ENCODE measurements around the gene MANSC1.
A peak's percentile ranks its signal among the peaks of the same experiment; 100 is the strongest.

The MANSC1 gene

DNA sequence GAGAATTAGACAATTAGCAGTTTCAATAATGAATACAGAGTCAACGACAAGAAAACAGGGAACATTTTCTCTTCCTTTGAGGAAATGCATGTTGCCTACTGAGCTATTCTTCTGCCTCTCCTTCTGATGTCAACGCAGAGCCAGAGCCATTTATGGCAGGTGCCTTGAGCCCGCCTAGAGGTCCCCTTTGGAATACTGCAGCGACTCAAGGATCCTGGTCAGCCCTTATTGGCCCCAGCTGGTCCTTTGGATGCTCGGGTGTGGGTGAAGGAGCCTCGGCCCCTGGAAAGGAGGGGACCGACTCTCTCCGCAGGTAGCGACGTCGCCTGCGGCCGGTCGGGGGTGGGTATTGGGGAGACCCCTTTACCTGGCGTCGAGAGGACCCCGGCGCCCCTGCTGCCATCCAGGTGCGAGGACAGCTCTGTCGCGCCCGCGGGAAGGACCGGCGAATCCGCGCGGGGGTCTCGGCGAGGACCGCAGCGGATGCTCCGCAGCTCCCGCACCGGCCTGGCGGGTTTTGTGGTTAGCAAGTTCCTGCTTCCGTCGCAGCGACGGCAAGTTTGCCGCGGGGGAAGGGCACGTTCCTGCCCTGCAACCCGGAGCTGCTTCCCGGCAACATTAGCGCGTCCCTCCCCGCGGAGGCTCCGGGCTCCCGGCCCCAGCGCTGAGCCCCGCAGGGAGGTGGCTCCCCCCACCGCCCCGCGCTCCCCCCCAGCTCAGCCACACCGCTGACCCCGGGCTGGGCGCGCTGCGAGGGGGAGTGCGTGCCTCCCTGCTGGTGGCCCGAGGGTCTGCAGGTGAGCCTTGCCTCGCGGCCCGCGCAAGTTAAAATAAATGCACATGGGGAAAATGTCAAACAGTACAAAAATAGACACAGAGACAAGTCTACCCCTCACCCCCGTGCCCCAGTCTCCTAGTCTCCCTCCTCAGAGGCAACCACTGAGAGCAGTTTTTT, at the start of gene MANSC1:
Gene MANSC1, minus strand, starts transcription at position 532 of the 955 bp plus-strand sequence. CDS start 6,928 bp downstream, outside the sequence.
- DNase-seq = peak; percentile 78

DNA sequence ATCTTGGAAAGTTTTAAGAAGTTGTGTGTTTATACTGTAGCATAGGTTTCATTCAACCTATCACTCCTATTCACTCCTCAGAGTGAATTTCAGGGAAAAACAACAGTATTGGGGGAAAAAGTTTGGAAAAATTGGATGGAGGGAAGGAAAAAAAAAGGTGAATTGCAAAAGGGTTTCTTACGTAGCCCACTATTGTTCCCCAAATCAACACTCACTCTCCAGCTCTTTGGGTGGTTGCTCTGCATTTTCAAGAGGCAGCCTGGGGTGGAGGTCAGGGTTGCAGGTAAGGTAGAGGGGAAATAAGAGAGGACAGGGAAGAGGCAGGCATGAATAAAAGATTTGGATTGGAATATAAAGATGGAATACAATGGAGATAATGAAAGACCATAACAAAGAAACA, 49.1 kb upstream of the MANSC1 start:
- no peak for DNase-seq

DNA sequence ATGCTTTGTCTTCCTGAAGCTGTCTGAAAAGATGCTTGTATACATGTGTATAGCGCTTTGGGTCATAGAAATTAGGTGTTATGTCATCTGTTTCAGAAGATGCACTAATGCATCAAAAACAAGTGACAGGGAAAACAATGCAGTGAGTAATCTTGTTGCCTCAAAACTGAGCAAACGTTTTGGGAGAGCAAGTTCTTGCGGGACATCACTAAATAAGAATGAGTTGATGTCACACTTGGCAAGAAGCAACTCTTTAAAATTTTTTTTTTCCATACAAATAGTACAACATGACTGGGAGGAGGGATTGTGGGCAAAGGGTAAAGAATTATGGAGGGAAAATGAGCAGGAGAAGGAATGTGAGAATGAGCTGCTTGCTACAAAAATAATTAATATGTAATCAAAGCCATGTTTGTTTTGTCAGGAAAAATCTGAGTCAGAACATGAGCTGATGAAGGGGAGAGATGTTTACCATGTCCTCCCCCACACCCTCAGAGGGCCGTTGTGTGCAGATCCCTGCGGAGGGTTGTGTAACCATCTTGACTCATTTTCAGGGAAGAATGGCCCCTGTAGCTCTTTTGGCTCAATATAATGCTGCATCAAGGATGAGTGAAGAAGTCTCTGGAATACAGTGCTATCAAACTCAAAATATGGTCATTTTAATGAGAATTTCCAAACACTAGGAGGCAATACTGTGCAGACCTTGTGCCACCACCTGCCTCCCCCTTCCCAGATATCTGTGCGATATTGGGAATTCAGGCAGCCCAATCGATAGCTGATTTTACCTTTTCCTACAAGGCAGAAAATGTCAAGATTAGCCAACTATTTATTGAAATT, 48.2 kb upstream of the MANSC1 start:
- DNase-seq = no peak

DNA sequence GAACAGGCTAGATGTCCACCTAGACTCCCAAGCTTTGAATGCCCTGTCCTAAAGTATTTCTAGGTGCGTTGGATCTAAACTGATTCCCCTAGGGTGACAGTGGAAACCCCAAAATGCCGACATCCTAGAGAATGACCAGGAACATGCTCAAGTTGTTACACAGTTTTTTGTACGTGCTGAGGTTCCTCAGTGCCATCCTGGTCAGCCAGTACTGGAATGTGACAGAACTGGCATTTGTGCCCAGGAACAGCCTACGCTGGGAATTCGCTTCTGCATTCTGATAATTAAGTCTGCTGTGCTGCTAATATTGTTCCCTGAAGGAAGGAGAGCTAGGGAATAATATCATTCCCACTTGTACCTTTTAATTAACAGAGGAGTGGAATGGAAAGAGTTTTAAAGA, 47.1 kb upstream of the MANSC1 start:
- DNase-seq = no peak

DNA sequence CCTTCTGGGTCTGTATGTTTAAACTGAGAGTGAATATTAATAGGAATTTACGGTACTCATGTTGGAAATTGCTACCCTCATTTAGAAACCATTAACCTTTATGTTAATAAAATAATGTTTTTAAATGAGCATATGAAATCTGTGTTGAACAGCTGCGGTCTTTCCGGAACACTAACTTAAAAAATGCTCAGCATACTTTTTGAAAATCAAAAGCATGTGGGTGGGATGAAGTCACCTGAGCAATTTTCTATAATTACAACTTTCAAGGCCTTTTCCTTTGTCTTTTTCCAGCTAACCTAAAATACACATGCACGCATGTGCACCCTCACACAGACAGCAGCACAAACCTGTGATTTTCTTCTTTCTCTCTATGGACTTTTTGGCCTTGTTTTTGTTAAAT, 46.7 kb upstream of the MANSC1 start:
- DNase-seq = no peak

DNA sequence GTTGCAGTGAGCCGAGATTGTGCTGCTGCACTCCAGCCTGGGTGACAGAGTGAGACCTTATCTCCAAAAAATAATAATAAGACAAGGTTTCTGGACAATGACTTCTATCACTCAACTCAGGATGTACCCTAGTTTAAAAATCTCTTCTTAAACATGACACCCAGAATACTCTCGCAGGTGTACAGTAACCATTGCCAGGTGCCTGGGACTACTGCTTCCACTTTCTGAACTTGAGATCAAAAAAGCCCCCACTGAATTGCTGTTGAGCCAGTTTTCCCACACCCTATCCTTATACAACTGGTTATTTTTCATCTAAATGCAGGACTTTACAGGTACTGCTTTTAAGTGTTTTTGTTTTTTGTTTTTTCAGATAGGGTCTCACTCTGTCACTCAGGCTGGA, 43.1 kb upstream of the MANSC1 start:
- no peak for DNase-seq

DNA sequence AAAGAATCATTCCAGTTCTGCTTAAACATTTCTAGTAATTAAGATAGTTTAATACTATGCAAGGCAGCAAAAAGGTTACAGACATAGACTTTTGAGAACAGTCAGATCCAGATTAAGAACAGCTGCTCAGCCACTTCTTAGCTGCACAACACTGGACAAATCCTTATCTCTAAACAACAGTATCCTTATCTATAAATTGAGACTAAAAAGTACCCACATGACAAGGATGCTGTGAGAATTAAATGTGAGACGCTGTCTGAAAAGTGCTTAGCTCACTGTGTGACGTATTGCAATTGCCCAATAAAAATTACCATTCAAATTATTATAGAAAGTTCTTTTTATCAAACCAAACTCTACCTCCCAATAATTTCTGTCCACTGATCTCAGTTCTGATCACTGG, 42.4 kb upstream of the MANSC1 start:
- DNase-seq = no peak

DNA sequence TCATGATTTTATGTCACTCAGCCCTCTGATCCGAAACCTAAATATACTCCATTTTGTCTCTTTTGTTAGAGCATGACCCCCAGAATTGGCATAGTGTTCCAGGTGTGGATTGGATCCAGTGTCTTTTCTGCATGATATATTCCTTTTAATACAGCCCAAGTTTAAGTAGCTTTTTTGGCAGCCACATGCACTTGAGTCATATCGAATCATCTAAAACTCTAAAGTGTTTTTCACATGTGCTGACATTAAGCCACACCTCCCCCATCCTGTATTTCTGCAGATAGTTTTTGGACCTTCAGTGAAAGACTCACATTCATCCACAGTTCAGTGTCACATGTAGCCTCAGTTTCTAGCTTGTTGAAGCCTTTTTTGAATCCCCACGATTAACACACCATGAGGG, 37.5 kb upstream of the MANSC1 start:
- DNase-seq = no peak

DNA sequence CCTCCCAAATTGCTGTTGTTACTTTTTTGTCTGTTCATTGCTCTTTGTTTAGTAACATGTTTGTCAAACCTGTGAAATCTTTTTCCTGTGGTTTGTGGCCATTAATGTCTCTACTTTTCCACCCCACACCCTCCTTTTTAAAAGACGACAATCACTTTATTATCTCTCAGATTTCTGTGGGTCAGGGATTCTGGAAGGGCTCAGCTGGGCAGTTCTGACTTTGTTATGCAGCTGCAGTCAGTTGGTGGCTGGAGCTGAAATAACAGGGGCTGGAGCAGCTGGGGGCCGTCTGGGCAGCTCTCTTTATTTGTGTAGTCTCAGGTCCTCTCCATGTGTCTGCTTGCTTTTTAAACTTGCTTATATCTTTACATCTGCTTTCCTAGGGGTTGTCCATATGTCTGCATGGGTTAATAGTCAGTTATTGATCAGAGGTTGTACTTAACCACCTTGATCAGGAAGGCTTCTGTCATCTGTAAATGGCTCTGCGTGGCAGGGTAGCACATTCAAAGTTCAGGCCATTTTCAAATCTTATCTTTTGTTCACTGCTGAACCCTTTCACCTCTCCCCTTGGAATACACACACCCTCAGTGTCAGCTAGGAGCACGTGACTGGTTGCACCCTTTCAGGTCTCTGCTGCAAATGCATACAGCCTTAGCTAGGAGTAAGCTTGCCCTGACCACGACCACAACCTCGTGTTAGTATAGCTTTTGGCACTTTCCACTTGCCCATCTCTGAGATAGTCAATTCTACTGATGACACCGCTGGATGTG, 34.7 kb upstream of the MANSC1 start:
- DNase-seq = peak; percentile 68

DNA sequence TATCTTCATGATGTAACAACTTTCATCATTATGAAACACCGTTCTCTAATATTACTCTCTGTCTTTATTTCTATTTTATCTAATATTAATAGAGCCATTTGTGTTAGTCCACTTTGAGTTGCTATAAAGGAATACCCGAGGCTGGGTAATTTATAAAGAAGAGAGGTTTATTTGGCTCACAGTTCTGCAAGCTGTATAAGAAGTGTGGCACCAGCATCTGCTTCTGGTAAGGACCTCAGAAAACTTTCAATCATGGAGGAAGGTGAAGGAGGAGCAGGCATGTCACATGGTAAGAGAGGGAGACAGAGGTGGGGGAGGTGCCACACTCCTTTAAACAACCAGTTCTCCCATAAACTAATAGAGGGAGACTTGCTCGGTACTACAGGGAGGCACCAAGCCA, 31.9 kb upstream of the MANSC1 start:
- DNase-seq = no peak

DNA sequence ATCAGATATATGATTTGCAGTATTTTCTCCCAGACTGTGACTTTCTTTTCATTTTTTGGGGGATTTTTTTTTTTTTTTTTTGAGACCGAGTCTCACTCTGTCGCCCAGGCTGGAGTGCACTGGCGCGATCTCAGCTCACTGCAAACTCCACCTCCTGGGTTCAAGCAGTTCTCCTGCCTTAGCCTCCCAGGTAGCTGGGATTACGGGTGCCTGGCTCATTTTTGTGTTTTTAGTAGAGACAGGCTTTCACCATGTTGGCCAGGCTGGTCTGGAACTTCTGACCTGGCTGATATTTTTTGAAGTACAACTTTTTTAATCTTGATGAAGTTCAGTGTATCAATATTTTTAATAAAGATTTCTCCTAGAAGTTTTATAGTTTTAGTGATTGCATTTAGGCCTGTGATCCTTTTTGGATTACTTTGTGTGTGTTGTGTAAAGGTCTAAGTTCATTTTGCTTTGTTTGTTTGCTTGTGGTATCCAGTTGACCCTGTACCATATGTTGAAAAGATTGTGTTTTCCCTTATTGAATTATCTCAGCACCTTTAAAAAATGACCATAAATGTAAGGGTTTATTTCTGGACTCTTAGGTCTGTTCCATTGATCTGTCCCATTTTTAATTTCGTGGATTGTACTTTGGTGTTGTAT, 31.0 kb upstream of the MANSC1 start:
- no peak for DNase-seq

DNA sequence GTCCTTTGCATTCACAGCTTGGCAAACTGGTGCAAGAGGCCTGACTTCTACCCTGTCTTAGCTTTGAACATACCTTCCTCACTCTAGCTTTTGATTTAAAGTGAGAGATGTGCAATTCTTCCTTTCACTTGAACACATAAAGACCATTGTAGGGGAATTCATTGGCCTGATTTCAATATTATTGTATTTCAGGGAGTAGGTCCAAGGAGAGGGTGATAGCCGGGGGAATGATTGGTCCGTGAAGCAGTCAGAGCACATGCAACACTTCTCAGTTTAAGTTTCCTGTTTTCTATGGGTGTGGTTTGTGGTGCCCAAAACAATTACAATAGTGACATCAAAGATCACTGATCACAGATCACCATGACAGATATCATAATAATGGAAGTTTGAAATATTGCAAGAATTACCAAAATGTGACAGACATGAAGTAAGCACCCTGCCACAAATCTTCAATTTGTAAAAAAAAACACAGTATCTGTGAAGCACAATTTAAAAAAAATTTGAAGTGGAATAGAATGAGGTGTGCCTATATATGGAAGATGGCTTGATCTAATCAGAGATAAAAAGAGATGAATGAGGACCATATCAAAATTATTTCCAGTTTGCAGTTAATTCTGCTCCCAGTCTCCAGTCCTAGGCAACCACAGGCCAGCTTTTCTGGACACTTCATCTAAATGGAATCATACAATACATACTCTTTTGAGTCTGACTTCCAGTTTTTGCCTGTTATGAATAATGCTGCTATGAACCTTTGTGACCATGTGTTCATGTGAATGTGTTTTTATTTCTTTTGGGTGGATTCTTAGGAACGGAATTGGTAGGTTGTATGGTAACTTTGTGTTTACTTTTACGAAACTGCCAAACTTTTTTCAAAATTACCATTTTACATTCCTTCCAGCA, 30.0 kb upstream of the MANSC1 start:
- DNase-seq = no peak

DNA sequence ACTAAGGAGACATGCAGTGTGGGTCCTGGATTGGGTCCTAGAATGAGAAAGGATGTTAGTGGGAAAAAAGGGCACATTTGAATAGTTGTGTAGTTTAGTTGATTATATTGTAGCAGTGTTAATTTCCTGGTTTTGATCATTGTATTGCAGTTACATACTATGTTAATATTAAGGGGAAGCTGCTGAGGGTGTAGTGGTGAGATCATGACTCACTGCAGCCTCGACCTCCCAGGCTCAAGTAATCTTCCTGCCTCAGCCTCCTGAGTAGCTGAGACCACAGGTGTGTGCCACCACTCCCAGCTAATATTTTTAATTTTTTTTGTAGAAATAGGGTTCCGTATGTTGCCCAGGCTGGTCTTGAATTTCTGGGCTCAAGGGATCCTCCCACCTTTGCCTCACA, 28.6 kb upstream of the MANSC1 start:
- no peak for DNase-seq

DNA sequence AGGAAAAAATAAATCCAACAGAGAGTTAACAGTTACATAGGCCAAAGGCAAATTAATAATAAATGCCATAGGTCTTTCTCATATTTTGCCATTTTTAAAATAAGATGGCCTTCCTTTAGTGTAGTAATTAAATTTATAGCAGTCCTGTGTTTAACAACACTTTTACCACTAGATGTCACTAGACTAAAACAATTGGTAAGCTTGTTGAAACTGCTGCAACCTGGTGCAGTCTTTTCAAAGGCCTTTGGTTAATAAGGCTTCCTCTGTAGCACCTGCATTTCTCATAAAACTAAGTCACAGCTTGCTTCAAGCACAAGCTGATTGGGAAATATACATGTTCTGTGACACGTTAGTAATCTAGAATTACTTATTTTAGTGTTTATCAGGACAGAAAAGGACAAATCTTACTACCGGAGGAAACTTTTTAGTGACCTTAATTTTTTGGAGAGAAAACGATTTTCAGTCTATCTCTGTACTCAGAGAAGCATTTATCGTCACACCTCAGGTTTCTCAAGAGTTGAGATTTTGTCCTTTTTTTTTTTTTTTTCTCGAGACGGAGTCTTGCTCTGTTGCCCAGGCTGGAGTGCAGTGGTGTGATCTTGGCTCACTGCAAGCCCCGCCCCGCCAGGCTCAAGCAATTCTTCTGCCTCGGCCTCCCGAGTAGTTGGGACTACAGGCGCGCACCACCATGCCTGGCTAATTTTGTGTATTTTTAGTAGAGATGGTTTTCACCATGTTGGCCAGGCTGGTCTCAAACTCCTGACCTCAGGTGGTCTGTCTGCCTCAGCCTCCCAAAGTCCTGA, 26.8 kb upstream of the MANSC1 start:
- DNase-seq = no peak

DNA sequence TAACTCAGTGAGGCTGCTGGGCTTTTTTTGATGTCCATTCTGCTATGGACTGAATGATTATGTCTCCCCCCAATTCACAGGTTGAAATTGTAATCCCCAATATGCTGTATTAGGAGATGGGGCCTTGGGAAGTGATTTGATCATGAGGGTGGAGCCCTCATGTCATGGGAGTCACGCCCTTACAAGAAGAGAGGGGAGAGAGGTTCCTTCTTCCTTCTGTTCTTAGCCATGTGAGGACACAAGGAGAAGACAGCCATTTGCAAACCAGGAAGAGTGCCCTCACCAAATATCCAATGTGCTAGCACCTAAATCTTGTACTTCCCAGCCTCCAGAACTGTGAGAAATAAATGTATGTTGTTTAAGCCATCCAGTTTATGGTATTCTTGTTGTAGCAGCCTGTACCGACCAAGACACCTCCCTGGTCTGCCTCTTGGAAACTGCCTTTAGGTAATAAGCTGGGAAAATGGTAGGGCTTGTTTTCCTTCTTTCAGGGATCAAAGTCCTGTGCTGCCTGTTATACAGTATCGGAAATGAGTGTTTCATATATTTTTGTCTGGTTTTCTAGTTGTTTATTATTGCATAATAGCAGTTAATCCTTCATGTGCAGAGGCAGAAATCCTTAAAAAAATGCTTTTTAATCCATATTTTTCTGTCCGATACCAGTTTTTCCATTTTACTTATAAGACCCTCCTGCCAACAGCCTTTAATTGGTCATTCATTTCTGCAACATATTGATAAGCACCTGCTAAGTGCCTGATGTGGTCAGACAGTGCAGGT, 23.1 kb upstream of the MANSC1 start:
- no peak for DNase-seq

DNA sequence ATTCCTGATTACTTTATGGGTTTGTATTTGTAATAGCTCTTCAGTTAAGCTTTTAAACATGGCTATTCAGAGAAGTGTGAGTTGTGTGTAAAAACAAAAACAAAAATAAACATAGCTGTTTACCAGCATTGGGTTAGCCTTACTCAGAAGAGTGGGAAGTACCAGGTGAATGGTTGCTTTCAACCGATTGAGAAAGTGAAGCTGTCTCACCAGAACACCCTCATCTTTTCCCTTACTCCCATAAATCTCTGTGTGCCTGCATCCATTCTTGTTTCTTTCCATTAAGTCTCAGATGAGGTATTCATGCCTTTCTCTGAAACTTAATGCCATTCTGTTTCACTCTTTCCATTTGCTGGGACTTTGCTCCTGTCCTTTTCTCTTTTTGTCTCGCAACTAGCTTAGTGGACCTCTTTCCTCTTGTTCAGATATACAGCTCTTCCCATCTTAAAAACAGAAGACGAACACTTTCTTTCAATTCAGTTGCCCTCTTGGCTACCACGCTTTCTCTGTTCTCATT, 17.5 kb upstream of the MANSC1 start:
- DNase-seq = no peak

DNA sequence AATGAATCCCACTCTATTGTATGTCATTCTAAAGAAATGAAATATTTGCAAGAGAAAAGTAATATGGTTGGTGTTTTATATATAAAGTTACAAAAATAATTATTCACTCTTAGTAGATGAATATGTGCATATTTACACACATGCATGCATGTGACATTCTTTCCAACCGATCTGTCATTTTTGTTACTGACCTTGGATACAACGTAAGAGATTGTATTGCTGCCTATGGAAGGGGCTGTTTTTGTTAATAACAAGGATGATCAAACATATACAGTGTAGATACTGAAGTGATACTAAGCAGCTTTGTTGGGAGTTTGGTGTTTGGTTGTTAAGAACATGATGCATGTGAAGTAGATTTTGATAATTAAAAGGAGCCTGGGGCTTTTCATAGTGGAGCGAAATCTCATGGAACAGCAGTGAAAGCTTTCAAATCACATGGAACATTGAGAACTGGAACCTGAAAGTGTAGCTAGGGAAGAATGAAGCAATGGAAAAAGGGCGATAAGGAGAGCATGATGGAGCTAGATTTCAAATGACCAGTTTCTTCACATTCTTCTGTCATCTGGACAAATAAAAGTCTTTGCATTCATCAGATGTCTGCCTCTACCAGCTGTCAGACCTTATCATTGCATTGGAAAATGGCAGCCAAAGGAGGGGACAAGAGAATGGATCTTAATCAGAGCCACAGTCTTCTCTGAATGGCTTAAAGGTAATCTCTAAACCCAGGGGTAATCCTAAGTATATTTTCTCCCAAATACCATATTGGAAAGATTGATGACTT, 16.8 kb upstream of the MANSC1 start:
- no peak for DNase-seq

DNA sequence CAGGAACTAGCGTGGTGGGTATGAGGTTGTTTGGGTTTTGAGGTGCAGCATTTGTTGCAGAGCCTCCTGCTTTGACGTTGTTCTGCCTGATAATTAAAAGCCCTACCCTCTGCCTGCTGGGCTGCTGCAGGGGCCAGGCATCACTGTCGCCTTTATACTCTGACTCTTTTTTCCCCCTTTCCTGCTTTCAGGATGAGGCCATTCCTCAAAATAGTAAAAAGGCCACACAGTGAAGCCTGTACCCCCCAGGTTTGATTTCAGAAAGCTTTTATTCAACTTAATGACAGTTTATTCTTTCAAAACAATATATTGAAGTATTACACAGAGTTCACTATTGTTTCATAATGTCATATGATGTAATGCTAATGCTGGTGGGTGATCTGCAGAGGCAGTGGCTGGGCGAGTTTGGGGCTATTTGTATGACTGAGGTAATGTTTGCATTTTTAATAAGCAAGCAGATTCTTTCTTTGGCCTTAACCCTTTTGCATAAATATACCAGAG, 15.9 kb upstream of the MANSC1 start:
- no peak for DNase-seq

DNA sequence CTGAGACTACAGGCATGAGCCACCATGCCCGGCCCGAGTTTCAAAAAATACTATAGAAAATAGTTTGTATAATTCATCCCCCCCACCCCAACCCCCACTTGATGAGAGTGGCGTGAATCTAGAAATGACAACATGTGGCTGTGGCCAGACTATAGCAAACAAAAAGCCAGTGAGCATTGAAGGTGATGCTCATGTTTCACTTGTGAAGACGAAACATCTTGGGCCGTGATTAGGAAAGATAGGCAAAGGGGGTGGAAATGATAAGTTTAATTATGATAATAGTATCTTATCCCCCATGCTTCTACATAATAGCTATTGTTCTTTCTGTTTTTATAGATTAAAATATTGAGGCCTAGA, 15.4 kb upstream of the MANSC1 start:
- no peak for DNase-seq

Measured in activated CD8-positive, alpha-beta memory T cell treated with anti-CD3 and anti-CD28 coated beads for 24 hours (primary cell).